HCT116 (cell line): ENCODE measurements around the gene P4HB. TPM values are rescaled to one million over a fixed set of nuclear protein-coding genes. Genes with fewer than 3 reads are reported as not detected.

ENCODE experiments used
- ATAC-seq: fragments of 200-7000 bp; cut with Tn5 transposase; 2 replicates; pipeline ENCODE4 v1.9.1; 2020; ENCODE audit warnings: mild to moderate bottlenecking, moderate library complexity
- BruUV-seq: library from RNA; stranded (reverse); fragments of 400-500 nt; replicated peaks from 2 replicates; lab custom pipeline; 2021; lab: Mats Ljungman, UMichigan
- CTCF ChIA-PET: fragments of 300-600 bp; sonication (Branson Sonifier 250); formaldehyde crosslinking; loops from one replicate; lab custom pipeline; 2021; ENCODE audit warnings: antibody characterized with exemption; lab: Charles Lee
- POLR2A ChIA-PET: fragments of 300-600, 350-600 bp; sonication (Branson Sonifier 250); formaldehyde crosslinking; loops from one replicate; lab custom pipeline; 2021; ENCODE audit warnings: antibody characterized with exemption; lab: Charles Lee
- RAD21 ChIA-PET, 2 experiments: fragments of 300-600 bp; sonication (Branson Sonifier 250); formaldehyde crosslinking; loops; one replicate each; lab custom pipeline; 2023; ENCODE audit warnings: low total read pairs in 2 of 2; ENCODE audit not compliant: uncharacterized antibody in 2 of 2, unreplicated experiment in 2 of 2, low non-redundant PET in 1 of 2; lab: Charles Lee
- DNase-seq: peaks from one replicate; pipeline ENCODE4 v3.0.0-alpha.2; 2010; ENCODE audit warnings: low read depth, low spot score
- H2AFZ ChIP-seq: fragments of 200-600 bp; shearing (Covaris generic), sonication (generic); 2 replicates; pipeline ENCODE4 v1.6.1; 2017; ENCODE audit warnings: low read depth, mixed run types, mixed read lengths, antibody characterized with exemption, low read length; ENCODE audit not compliant: poor library complexity, severe bottlenecking
- H3K27ac ChIP-seq: 2 replicates; pipeline ENCODE4 v1.5.1; 2012; ENCODE audit warnings: low read depth, low read length
- H3K27me3 ChIP-seq: fragments of 200-600 bp; sonication (generic); 2 replicates; pipeline ENCODE4 v1.6.1; 2016; ENCODE audit warnings: mixed run types, low read length, mixed read lengths; ENCODE audit not compliant: insufficient read depth
- H3K36me3 ChIP-seq, 2 experiments: fragments of 200-500 bp in 1 of 2; fragments of 200-600 bp in 1 of 2; sonication (Bioruptor generic) in 1 of 2; sonication (generic) in 1 of 2; 2 replicates each; pipeline versions ENCODE4 v1.5.1 to v1.6.1; 2014 to 2016; ENCODE audit warnings: low read length in 2 of 2, inconsistent platforms in 1 of 2, mixed read lengths in 1 of 2, mixed run types in 1 of 2; ENCODE audit not compliant: insufficient read depth in 2 of 2, control insufficient read depth in 1 of 2
- H3K4me1 ChIP-seq, 2 experiments: fragments of 200-600 bp in 1 of 2; sonication (generic) in 1 of 2; 2 replicates each; pipeline versions ENCODE4 v1.5.1 to v1.6.1; 2012 to 2017; ENCODE audit warnings: low read length in 2 of 2, inconsistent platforms in 1 of 2, mild to moderate bottlenecking in 1 of 2, mixed read lengths in 1 of 2, mixed run types in 1 of 2, moderate library complexity in 1 of 2; ENCODE audit not compliant: insufficient read depth in 2 of 2, control insufficient read depth in 1 of 2
- H3K4me2 ChIP-seq: fragments of 200-600 bp; sonication (generic); 2 replicates; pipeline ENCODE4 v1.6.1; 2017; ENCODE audit warnings: mixed run types, low read length, mixed read lengths
- H3K4me3 ChIP-seq, 2 experiments: fragments of 200-600 bp in 1 of 2; sonication (generic) in 1 of 2; replicated peaks in 1 of 2; 2 replicates each; pipeline ENCODE4 v1.5.1; 2011 to 2016; ENCODE audit warnings: low read length in 2 of 2, control low read depth in 1 of 2, low read depth in 1 of 2, mild to moderate bottlenecking in 1 of 2, mixed read lengths in 1 of 2, mixed run types in 1 of 2
- H3K79me2 ChIP-seq: fragments of 200-600 bp; sonication (generic); 2 replicates; pipeline ENCODE4 v1.6.1; 2017; ENCODE audit warnings: mild to moderate bottlenecking, mixed run types, low read length, moderate library complexity, mixed read lengths; ENCODE audit not compliant: insufficient read depth
- H3K9ac ChIP-seq: fragments of 200-600 bp; sonication (generic); 2 replicates; pipeline ENCODE4 v1.6.1; 2016; ENCODE audit warnings: low read length, mixed read lengths
- H3K9me2 ChIP-seq: fragments of 200-600 bp; sonication (generic), shearing (Covaris generic); 2 replicates; pipeline ENCODE4 v1.6.1; 2017; ENCODE audit warnings: mixed run types, mild to moderate bottlenecking, moderate library complexity; ENCODE audit not compliant: insufficient read depth
- H3K9me3 ChIP-seq, 2 experiments: fragments of 200-500 bp in 1 of 2; fragments of 200-600 bp in 1 of 2; sonication (Bioruptor generic) in 1 of 2; sonication (generic) in 1 of 2; 2 replicates each; pipeline ENCODE4 v1.6.1; 2014 to 2017; ENCODE audit warnings: low read length in 2 of 2, mixed read lengths in 2 of 2, inconsistent platforms in 1 of 2, low read depth in 1 of 2, mild to moderate bottlenecking in 1 of 2, mixed run types in 1 of 2, moderate library complexity in 1 of 2; ENCODE audit not compliant: control insufficient read depth in 1 of 2, insufficient read depth in 1 of 2
- H4K20me1 ChIP-seq: fragments of 200-600 bp; sonication (generic), shearing (Covaris generic); 2 replicates; pipeline ENCODE4 v1.6.1; 2017; ENCODE audit warnings: mixed run types, mild to moderate bottlenecking, moderate library complexity; ENCODE audit not compliant: insufficient read depth
- CBX3 ChIP-seq: IDR thresholded peaks from 2 replicates; pipeline ENCODE4 v1.6.1; 2012; ENCODE audit warnings: low read depth
- CEBPB ChIP-seq: IDR thresholded peaks from 2 replicates; pipeline ENCODE4 v1.6.1; 2012; ENCODE audit warnings: low read depth
- EGR1 ChIP-seq: IDR thresholded peaks from 2 replicates; pipeline ENCODE4 v1.6.1; 2012; ENCODE audit warnings: low read depth
- FOSL1 ChIP-seq: IDR thresholded peaks from 2 replicates; pipeline ENCODE4 v1.6.1; 2012; ENCODE audit warnings: low read depth
- RAD21 ChIP-seq: IDR thresholded peaks from 2 replicates; pipeline ENCODE4 v1.6.1; 2012; ENCODE audit warnings: low read depth, mild to moderate bottlenecking
- SIN3A ChIP-seq: IDR thresholded peaks from 2 replicates; pipeline ENCODE4 v1.6.1; 2012; ENCODE audit warnings: low read depth
- SP1 ChIP-seq: IDR thresholded peaks from 2 replicates; pipeline ENCODE4 v1.6.1; 2012; ENCODE audit warnings: low read depth
- SRF ChIP-seq: IDR thresholded peaks from 2 replicates; pipeline ENCODE4 v1.6.1; 2012; ENCODE audit warnings: low read depth
- YY1 ChIP-seq: IDR thresholded peaks from 2 replicates; pipeline ENCODE4 v1.6.1; 2011; ENCODE audit warnings: low read length, low read depth, moderate library complexity, mild to moderate bottlenecking; ENCODE audit not compliant: insufficient replicate concordance; ENCODE audit errors: extremely low read depth
- ZFX ChIP-seq: fragments of 450-650 bp; IDR thresholded peaks from 2 replicates; pipeline ENCODE4 v1.6.1; 2017
- ZNF274 ChIP-seq: fragments of 200-500 bp; sonication (Bioruptor generic); IDR thresholded peaks from 2 replicates; pipeline ENCODE4 v1.6.1; 2014; ENCODE audit warnings: mild to moderate bottlenecking, low read depth, low read length, inconsistent platforms
- intact Hi-C: fragments of 100-400 bp; cut with micrococcal nuclease; formaldehyde crosslinking; loops from 2 replicates; pipeline ENCODE4 v1.10.0; 2022
- total RNA-seq: library from RNA; stranded (reverse); gene quantifications from one replicate; pipeline ENCODE4 v1.2.1, GENCODE V29; 2021; ENCODE audit not compliant: unreplicated experiment
- TF ChIP-seq, protein P1 (sequence below), 3 experiments: fragments of 200-600 bp in 1 of 3; sonication (generic) in 1 of 3; IDR thresholded peaks in 2 of 3; conservative IDR thresholded peaks in 1 of 3; 2 replicates each; pipeline ENCODE4 v1.5.1; 2012 to 2017; ENCODE audit warnings: low read depth in 2 of 3, low read length in 2 of 3, antibody characterized with exemption in 1 of 3, borderline replicate concordance in 1 of 3, control low read depth in 1 of 3, mild to moderate bottlenecking in 1 of 3, mixed read lengths in 1 of 3, mixed run types in 1 of 3, moderate library complexity in 1 of 3; ENCODE audit not compliant: insufficient read depth in 1 of 3
- TF ChIP-seq, protein P2 (sequence below): IDR thresholded peaks from 2 replicates; pipeline ENCODE4 v1.6.1; 2011; ENCODE audit warnings: mild to moderate bottlenecking, low read length, moderate library complexity; ENCODE audit not compliant: insufficient replicate concordance; ENCODE audit errors: extremely low read depth
- TF ChIP-seq, protein P3 (sequence below): IDR thresholded peaks from 2 replicates; pipeline ENCODE4 v1.6.1; 2012
- TF ChIP-seq, protein P4 (sequence below): IDR thresholded peaks from 2 replicates; pipeline ENCODE4 v1.6.1; 2012

The P4HB gene
- total RNA-seq, 1 experiment from 2014 or later = 1,043 TPM

DNA sequence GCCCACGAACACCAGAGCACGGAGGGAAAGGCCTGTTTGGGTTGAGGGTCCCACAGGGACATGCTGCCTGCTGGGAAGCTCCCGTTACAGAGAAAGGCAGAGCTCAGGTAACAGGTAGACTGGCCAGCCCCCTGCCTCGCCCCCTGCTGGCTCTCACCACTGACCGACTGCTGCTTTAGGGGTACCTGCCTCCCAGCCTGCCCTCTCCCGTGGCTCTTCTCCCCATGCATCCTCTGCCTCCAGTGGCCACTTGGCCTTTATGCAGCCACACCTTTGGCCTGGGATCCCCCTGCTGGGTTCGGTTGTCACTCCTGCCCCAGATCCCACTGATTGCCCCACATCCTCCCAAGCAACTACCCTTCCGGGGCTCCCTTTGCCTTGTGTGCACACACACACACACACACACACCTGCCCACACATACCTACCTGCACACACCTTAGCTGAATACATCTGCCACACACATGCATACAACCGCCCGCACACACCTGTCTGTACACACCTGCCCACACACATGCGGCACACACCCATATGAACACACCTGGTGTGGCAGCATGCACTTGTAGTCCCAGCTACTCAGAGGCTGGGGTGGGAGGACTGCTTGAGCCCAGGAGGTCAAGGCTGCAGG lies 34.4 kb downstream of the P4HB start:
- Histone ChIP-seq H3K4me1 (peaks cover 21 to 24% of the 10 kb centered on the region in 2 experiments), H3K9me3 (no peaks in the 10 kb centered on the region), H3K4me3 (no peak overlapping the region), H3K36me3 (no peaks in the 10 kb centered on the region), H3K9me2 (no peaks in the 10 kb centered on the region), H3K4me2 (no peak overlapping the region), H3K27ac (no peak overlapping the region; the same call in 1 of the 2 replicates), H3K27me3 (no peaks in the 10 kb centered on the region), H3K9ac (no peak overlapping the region), H3K79me2 (no peaks in the 10 kb centered on the region), H4K20me1 (no peaks in the 10 kb centered on the region), H2AFZ (no peak overlapping the region)
- ATAC-seq = 0 out of 2 replicates have a peak, but pooled peaks have one; percentile 4
- DNase-seq = no peak
- no TSS peak for BruUV-seq
- TF ChIP-seq, protein P1, sequence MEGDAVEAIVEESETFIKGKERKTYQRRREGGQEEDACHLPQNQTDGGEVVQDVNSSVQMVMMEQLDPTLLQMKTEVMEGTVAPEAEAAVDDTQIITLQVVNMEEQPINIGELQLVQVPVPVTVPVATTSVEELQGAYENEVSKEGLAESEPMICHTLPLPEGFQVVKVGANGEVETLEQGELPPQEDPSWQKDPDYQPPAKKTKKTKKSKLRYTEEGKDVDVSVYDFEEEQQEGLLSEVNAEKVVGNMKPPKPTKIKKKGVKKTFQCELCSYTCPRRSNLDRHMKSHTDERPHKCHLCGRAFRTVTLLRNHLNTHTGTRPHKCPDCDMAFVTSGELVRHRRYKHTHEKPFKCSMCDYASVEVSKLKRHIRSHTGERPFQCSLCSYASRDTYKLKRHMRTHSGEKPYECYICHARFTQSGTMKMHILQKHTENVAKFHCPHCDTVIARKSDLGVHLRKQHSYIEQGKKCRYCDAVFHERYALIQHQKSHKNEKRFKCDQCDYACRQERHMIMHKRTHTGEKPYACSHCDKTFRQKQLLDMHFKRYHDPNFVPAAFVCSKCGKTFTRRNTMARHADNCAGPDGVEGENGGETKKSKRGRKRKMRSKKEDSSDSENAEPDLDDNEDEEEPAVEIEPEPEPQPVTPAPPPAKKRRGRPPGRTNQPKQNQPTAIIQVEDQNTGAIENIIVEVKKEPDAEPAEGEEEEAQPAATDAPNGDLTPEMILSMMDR (IDR thresholded peaks at IDR 0.05 in 2 of 3, conservative IDR thresholded peaks at IDR 0.05 in 1 of 3; ENCODE audit: borderline replicate concordance in 1 of 3, insufficient read depth in 1 of 3, low read depth in 2 of 3, low read length in 2 of 3) = peak in 2 of 3 experiments; percentile 41 to 48; a peak in 4 of 6 replicates
- TF ChIP-seq CEBPB = no peak
- ChIA-PET POLR2A (interaction anchor here (0.7 kb wide), 1 partner anchor 1371 kb away, joined by 3 read pairs; no protein-coding TSS in a partner anchor), CTCF (interaction anchor here (1.3 kb wide), 1 partner anchor 31 kb away, joined by 3 read pairs; no protein-coding TSS in a partner anchor), RAD21 (no interaction called here)
- intact Hi-C loops = no loop called here

DNA sequence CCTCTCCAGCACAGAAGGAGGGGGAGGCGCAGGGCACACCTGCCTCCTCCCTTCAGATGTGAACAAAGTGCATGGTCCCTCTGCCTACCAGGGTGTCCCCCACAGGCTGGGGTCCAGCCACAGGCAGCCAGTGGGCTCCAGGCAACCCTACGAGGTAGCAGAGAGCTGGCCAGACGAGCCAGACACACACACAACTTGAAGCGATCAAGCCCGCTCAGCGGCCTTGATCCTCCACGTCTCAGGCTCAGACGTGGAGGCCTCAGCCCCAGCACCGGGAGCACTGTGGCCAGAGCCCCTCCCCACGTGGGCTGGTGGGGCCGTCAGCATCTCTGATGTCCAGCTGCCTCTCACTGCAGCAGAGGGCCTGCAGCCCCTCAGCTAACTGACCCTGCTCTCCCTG lies 35.7 kb downstream of the P4HB start:
- ATAC-seq (no peak), DNase-seq (no peak)
- Histone ChIP-seq H3K9me2 (no peaks in the 10 kb centered on the region), H3K4me1 (peaks cover 21 to 24% of the 10 kb centered on the region in 2 experiments), H3K4me3 (no peak overlapping the region), H3K27ac (no peak overlapping the region; the same call in 1 of the 2 replicates), H3K9me3 (no peaks in the 10 kb centered on the region), H3K4me2 (no peak overlapping the region), H3K9ac (no peak overlapping the region), H3K27me3 (no peaks in the 10 kb centered on the region), H4K20me1 (no peaks in the 10 kb centered on the region), H3K36me3 (no peaks in the 10 kb centered on the region), H3K79me2 (no peaks in the 10 kb centered on the region), H2AFZ (no peak overlapping the region)
- intact Hi-C loops = no loop called here
- no TSS peak for BruUV-seq
- ChIA-PET RAD21 (no interaction called here), CTCF (no interaction called here), POLR2A (interaction anchor here (1.2 kb wide), 1 partner anchor 8 kb away, joined by 3 read pairs; the partner anchor contains the start of gene MCRIP1)
- TF ChIP-seq SIN3A (no peak), CBX3 (no peak), SP1 (no peak), ZFX (no peak), ZNF274 (no peak), CEBPB (no peak), SRF (no peak), EGR1 (no peak), YY1 (no peak), FOSL1 (no peak), RAD21 (no peak)
- TF ChIP-seq, protein P2, sequence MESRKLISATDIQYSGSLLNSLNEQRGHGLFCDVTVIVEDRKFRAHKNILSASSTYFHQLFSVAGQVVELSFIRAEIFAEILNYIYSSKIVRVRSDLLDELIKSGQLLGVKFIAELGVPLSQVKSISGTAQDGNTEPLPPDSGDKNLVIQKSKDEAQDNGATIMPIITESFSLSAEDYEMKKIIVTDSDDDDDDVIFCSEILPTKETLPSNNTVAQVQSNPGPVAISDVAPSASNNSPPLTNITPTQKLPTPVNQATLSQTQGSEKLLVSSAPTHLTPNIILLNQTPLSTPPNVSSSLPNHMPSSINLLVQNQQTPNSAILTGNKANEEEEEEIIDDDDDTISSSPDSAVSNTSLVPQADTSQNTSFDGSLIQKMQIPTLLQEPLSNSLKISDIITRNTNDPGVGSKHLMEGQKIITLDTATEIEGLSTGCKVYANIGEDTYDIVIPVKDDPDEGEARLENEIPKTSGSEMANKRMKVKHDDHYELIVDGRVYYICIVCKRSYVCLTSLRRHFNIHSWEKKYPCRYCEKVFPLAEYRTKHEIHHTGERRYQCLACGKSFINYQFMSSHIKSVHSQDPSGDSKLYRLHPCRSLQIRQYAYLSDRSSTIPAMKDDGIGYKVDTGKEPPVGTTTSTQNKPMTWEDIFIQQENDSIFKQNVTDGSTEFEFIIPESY = no peak
- TF ChIP-seq, protein P3, sequence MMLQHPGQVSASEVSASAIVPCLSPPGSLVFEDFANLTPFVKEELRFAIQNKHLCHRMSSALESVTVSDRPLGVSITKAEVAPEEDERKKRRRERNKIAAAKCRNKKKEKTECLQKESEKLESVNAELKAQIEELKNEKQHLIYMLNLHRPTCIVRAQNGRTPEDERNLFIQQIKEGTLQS = no peak
- TF ChIP-seq, protein P4, sequence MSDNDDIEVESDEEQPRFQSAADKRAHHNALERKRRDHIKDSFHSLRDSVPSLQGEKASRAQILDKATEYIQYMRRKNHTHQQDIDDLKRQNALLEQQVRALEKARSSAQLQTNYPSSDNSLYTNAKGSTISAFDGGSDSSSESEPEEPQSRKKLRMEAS = no peak
